Renal cortical epithelial cell (primary cell): ENCODE measurements around the gene CHAC1. TPM values are rescaled to one million over a fixed set of nuclear protein-coding genes. Genes with fewer than 3 reads are reported as not detected.
A peak's percentile ranks its signal among the peaks of the same experiment; 100 is the strongest.
"Not testable (repeated sequence)": the region's sequence is repeated elsewhere in the genome, so short reads cannot be mapped to it uniquely, and the experiment has no call there.

ENCODE experiments used
- DNase-seq: peaks from one replicate; pipeline ENCODE4 v3.0.0-alpha.2; 2011; ENCODE audit warnings: low read depth
- total RNA-seq: library from RNA; depleted of rRNA; stranded (reverse); fragments of >200 nt; gene quantifications from 2 replicates; pipeline ENCODE4 v1.2.3, GENCODE V29; 2014

The CHAC1 gene
- total RNA-seq, 1 donor from 2014 or later, result 11.1 TPM

GRCh38 chr15:40957041-40957555, 3.8 kb downstream of the CHAC1 start:
- no peak for DNase-seq

DNA sequence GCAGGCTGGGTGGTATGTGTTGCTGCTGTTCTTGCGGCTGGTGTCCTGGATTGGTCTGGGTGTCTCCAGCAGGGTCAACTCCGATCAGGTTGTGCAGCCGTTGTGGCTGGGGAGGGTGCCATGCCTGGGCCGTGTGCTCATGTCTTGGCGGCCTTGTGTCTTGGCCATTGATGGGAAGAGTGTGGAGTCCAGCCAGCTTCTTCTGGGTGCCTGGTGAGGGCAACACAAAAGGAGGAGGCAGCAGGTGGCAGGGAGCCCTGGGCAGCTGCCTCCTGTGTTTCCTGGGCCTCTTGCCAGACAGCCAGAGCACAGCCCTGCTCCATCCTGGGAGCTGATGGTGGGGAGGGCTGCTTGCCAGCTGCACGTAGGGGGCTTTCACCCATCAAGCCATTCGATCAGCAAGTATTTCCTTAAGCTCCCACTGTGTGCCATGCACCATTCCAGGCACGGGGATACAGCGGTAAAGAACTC, 4.3 kb downstream of the CHAC1 start:
- no peak for DNase-seq

DNA sequence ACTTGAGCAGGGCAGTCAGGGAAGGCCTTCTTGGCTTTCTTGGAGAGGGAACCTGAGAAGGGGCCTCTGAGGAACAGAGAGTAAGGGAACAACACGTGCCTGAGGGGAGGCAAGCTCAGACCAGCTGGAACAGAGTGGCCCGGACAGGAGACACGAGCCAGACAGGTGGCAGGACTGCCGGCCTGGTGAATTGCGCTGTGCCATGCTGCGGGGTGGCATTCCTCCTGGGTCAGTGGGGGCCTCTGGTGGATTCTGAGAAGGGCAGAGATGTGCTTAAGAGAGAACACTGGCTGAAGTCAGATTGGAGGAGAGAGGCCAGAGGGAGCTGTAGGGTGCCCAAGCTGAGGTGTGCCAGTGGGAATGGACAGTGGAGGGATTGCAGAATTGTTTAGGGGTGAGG, 4.9 kb downstream of the CHAC1 start:
- DNase-seq, result no peak

DNA sequence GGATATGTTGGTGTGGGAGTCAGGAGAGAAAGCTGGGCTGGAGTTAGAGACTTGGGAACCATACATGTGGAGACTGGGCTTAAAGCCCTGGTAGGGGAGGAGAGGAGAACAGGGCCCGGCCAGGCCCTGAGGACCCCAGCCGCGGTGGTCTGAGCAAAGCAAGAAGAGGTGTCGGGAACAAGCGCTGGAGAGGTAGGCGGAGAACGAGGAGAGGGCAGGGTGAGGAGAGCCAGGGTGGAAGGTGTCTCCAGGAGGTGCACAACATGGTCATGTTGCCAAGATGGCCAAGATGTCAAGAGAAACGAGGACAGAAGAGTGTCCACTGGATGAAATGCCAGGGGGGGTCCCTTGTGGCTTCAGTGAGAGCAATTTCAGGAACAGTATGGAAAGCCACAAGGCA, 5.5 kb downstream of the CHAC1 start:
- DNase-seq, result no peak

DNA sequence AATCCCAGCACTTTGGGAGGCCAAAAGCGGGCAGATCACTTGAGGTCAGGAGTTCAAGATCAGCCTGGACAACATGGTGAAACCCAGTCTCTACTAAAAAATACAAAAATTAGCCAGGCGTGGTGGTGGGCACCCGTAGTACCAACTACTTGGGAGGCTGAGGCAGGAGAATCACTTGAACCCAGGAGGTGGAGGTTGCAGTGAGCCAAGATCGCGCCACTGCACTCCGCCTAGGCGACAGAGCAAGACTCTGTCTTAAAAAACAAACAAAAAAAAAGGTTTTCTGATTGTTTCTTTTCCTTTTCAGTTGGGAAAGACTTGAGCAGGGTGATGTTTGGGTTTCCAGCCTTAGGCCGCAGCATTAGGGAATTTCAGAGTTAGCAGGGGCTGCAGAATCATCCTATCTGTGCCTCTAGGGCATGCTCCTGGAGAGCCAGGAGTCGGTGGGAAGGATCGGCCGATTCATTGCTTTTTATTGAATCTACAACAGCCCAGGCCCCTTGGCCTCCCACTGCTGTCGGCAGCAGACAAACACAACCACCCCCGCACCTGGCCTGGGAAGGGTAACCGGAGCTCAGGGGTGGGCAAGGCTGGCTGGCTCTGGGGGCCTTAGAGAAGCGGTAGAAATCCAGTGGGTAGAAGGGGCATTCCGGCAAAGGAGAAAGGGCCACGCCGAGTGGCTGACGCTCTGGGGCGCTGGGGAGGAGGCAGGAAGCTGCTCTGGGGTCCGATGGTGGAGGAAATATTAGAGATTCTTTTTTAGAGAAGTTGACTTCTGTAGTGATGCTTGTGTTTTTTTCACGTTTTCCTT, 6.3 kb downstream of the CHAC1 start:
- DNase-seq, result no peak

DNA sequence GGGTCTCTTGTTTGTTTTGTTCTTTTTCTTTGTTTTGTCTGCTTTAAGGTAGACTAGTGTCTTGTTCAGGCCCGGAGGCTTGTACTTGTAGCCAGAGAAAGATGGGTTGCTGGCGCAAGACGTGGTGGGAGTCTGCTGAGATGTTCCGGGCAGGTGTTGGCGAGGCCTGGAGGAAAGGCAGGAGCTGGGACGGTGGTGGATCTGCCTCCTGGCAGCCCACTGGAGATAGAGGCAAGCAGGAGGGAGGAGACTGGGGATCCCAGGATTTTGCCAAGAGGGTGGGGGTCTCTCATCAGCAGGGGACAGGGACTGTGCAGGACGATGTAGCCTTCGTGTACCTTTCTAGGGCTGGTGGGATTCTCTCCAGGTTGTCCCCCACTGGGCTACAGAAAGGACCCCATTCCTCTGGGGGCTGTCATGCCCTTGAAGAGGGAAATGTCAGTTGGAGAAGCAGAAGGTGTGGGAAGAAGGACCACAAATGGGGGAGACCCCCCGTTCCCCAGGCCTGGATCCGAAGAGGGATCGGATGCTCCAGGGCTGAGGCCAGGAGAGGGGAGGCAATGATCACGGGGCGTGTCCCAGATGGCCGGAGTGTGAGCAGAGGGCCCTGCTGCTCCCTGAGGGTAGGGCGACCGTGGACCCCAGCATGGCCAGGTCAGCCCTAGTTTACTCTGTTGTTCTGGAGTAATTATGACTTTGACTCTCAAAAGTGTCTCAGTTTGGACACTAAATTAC, 7.0 kb downstream of the CHAC1 start:
- DNase-seq, result no peak

DNA sequence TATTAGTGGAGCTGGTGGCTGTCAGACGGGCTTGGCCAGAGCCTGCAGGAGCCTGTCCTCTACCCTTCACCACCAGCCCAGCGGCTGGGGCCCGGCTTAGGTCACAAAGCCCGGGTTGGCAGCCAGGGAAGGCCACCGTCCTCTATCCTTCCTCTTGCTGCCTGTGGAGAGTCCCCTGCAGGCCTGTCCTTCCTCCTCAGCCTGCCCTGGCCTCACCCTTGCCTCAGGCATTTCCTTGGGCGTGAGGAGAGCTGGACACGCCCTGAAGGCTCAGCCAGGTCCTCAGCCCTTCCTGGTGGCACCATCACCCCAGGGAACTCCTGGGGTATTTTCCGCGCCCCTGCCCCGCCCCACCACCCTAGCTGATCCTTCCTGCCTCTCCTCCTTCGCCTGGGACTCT, 7.7 kb downstream of the CHAC1 start:
- peak; percentile 7 for DNase-seq

GRCh38 chr15:40961740-40962139, 8.5 kb downstream of the CHAC1 start:
- DNase-seq, result not testable (repeated sequence)

GRCh38 chr15:40962317-40962716, 9.0 kb downstream of the CHAC1 start:
- DNase-seq, result not testable (repeated sequence)

DNA sequence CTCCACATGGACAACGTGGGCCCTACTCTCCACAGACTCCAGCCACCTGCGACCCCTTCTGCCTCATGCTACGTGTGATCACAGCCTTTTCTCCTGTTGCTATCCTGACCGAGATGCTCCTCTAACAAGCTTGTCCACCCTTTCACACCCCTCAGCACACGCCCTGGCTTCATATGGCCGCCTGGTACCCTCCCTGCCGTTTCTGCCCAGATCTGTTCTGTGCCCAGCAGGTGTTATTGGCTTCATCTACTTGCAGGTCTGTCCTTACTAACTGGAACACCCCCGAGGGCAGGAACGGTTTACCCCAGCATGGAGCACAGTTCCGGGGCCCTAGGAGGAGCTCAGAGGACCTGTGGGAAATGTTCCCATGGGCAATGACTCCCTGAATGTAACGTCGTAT, 9.9 kb downstream of the CHAC1 start:
- DNase-seq, result no peak

GRCh38 chr15:40964006-40964405, 10.7 kb downstream of the CHAC1 start:
- DNase-seq, result no peak

- DNase-seq, result no peak
Measured at GRCh38 chr15:40964634-40965033, 11.4 kb downstream of the CHAC1 start.

GRCh38 chr15:40968290-40969085, 15.2 kb downstream of the CHAC1 start:
- no peak for DNase-seq

DNA sequence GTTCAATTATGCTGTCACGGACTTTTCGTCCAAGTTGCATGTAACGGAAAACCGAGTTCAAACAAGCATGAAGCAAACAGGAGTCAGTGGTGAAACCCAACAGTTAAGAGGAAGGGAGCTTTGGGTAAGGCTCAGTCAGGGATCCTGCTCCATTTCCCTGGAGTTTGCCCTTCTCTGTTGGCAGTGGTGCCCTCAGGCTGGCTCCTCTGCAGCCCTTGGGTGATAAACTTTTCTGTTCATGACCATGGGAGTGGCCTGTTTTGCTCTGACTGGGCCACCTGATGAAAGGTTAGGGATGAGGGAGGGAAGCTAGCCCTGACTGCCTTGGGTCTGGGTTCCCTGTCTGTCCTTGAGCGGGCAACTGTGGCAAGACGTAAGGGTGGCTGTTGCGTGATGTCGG, 16.1 kb downstream of the CHAC1 start:
- no peak for DNase-seq

- DNase-seq, result no peak
Measured at GRCh38 chr15:40974879-40975278, 21.6 kb downstream of the CHAC1 start.

DNA sequence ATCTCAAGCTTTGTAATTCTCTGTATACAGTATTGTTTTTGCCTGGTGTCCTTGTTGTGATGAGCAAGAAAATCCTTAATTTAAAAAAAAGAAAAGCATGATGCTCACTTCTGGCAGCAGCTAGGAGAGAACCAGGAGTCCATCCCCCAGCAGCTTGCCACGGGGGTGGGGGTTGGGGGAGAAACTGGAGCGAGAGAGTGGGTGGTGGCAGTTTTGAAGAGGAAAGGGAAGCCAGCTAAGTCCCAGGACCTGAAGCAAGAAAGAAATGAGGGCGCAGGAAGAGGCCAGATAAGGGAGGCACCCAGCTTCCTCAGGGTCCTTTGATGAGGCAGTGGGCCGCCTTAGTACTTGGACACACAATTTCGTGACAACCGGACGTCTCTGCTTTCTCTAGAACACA, 23.5 kb downstream of the CHAC1 start:
- DNase-seq, result no peak

DNA sequence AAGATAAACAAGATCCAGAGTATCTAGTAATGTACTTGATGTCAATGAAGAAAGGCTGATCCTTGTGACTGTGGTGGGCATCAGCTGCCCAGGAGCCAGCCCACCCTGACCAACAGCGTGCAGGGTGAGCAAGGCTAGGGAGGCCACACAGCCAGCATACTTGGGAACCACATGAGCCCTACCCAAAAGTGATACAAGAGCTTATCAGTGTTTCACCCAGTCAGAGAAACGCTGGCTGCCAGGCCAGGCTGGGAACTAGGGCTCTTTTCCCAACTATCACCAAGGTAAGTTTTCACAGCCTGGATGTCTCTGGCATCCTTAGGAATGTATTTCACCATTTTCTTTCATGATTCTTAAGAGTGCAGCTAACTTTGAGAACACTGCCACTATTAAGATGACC, 24.9 kb downstream of the CHAC1 start:
- DNase-seq, result no peak

- no peak for DNase-seq
Measured at GRCh38 chr15:40978562-40978961, 25.3 kb downstream of the CHAC1 start.

- DNase-seq, result no peak
Measured at GRCh38 chr15:40981186-40981585, 27.9 kb downstream of the CHAC1 start.

DNA sequence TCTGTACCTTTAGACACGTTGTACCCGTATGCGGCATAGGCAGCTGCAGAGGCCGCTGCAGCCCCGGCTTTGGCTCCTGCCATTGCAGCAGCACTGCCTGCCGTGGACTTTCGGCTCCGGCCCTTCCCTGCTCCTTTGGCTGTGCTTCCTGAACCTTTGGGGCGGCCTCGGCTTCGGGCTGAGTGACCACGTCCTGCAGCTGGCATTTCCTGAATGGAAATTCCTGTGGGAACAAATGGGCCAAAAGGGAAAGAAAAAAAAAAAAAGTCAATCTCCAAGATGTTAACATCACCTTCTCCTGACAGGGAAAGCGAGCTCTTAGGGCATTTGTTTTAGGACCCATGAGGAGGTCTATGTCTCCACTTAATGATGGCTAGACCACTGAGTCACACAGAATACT, 29.6 kb downstream of the CHAC1 start:
- DNase-seq, result no peak

GRCh38 chr15:40984406-40984805, 31.1 kb downstream of the CHAC1 start:
- no peak for DNase-seq

- no peak for DNase-seq
Measured at GRCh38 chr15:40984964-40985363, 31.7 kb downstream of the CHAC1 start.
